ENCODE data around the gene FTO.

The FTO gene

DNA sequence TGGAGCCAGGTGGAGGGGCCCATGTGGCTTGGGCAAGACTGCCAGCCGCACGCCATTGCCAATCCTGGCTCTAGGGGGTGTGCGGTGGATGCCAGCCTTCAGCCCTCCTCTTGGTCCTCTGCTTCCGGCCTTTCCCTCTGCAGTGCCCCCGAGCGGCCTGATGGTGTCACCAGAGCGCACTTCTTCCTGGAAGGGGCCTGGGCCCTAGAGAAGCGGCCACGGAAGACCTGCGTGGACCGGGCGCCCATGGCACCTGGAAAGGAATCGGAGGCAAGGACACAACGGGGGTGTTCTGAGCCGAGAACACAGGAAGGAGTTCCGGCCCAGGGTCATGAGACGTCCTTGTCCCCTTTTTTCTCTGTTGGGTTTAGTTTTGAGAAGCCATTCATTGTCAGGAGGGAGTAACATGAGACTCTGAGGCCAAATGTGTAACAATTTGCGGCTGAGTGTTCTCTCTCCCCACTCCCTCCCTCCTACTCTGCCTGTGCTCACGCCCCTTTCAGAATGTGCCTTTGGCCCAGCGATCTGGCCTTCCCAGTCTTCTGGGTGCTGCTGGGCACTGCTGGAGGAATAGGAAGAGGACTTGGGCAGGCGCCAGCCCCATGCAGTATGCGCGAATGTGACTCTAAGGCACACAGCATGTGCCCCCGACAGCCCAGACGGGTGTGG, 489.8 kb downstream of the FTO start:
- peak; percentile 64 for DNase-seq

DNA sequence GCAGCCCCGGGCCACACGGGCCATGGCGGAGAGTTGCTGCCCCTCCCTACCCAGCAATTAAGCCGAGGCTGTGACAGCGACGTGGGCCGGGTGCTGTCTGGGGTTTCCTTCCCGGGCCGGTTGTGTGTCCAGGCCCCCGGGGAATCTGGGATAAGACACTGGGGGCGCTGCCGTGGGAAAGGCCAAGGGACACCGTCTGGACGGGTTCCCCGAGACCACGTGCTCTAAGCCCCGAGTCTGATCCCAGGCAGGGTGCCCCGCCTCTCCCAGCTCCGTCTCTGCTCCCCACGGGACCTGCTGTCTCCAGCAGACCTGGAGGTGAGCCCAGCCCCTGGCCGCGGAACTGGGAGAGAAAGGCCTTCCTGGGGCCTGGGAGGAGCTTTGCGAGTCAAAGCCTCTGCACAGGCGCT, 490.4 kb downstream of the FTO start:
- no peak for DNase-seq

DNA sequence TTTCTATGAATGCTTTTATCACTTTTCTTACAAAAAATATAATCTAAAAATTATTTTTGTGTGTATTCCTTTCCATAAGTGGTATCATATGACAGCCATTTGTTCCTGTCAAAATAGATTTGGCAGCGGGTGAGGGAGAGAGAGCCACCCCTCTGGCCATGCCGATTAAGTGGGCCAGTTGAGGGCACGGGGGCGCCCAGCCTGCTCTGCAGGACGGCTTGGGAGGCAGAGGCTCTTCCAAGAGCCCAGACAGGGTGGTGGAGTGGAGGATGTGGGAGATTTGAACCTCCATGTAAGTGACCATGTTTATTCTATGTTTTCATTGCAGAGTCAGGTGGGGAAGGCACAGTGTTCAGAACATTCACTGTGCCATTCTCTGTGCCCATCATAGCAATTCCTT, 493.8 kb downstream of the FTO start:
- no peak for DNase-seq

DNA sequence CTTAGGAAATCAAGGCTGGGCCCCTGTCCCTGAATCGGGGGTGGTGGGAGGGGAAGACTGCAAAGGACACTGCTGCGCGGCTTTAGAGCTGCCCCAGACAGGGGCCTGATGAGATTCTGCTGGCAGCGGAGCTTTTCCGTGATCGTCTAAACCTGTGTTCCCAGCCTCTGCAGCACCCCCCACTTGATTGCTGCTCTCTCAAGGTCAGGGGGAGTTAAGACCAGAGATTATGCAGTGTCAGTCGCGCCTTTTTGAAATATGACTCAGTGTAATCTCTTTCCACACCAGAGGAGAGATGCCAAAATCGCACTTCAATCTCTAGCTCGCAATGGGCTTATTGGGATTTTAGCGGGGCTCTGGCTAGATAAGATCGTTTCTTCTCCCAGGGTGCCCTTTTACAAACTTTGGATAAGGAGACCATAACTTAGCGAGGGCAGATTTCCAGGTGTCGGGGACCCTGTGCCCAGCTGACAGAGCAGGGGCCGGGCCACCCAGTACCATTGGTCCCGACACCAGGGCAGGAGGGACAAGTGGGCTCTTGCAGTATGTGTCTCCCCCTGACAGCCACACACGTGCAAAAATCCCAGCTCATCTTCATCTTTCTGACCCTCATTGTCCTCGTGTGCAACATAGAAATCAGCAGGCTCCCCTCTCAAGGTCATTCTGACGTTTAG, 495.7 kb downstream of the FTO start:
- no peak for DNase-seq

DNA sequence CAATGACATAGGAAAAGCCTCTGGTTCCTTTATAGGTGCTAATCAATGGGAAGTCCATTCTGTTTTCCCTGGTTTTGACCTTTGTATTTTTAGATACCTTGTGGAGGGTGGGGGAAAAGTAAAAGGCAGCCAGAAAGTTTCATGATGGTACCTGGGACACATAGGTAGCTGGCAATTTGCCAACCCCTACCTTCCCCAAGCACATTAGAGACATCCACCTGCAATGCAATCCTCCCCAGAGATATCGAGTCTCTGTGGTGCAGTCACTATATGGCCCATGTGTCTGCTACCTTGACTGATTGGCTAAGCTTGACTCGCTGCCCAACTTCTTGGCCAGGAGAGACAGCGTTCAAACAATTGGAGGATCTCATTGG, 496.2 kb downstream of the FTO start:
- no peak for DNase-seq

DNA sequence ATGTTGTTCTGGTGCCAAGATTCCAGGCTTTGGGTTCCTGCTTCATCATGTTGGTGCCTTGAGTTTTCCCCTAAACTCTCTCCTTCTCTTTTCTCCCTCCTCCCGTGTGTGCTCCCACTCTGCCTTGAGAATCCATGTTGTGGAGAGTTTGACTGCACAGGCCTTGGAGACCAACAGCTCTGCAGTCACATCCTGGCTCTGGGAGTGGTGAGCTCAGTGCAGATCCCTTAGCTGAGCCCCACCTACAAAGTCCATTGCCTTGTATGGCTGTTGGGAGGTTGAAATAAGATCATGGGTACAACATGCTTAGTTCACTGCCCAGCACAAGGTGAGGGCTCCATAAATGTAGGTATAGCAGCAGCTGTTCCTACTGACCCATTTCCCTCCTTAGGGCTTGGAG, 496.8 kb downstream of the FTO start:
- DNase-seq: no peak

DNA sequence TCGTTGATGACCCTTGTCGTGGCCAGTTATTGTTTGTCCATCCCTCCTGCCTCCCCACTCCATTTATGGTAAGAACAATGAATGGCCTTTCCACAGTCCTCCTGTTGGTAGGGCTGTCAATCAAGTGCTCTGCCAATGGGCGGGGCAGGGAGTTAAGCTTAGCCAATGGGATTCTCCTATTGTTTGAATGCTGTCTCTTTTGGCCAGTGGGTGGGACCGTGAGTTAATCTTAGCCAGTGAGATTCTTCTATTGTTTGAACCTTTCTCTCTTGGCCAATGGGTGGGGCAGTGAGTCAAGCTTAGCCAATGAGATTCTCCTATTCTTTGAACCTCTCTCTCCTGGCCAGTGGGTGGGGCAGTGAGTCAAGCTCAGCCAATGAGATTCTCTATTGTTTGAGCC, 497.2 kb downstream of the FTO start:
- DNase-seq: no peak
